Measurements from ENCODE around the gene RIOK1. TPM values are rescaled to one million over a fixed set of nuclear protein-coding genes. Genes with fewer than 3 reads are reported as not detected.

Gene RIOK1
- total and polyA plus RNA-seq, 8 donors, result 8.7 to 105 (median 13.1) TPM

GRCh38 chr6:7421066-7421465 is 31.5 kb downstream of the RIOK1 start:
- Histone ChIP-seq H3K36me3 (peaks cover 4 to 36% (median 24%) of the 10 kb centered on the region in 4 donors), H3K4me1 (peaks cover 13 to 31% (median 22%) of the 10 kb centered on the region in 4 donors), H3K9me3 (no peaks in the 10 kb centered on the region), H3K4me3 (no peak overlapping the region), H3K27me3 (no peaks in the 10 kb centered on the region), H3K27ac (no peak overlapping the region)
- TF ChIP-seq CTCF (IDR thresholded peaks at IDR 0.05) (no peak), EP300 (IDR thresholded peaks at IDR 0.05) (no peak), POLR2A (IDR thresholded peaks at IDR 0.05) (no peak), POLR2AphosphoS5 (IDR thresholded peaks at IDR 0.05) (no peak)
- 93 to 100% (median 96%) methylated on average over 3 of the region's 3 CpGs for WGBS, 5 donors
- DNase-seq, result no peak
- intact Hi-C loops (cut with DNase I; ENCODE audit: low total_unique reads), result no loop called here

GRCh38 chr6:7424058-7424457 is 34.5 kb downstream of the RIOK1 start:
- H3K4me1 ChIP-seq, result peaks cover 3 to 14% (median 10%) of the 10 kb centered on the region in 4 donors
- 88 to 94% (median 92%) methylated on average over 5 of the region's 5 CpGs for WGBS, 5 donors
- no peak overlapping the region for H3K27ac ChIP-seq
- intact Hi-C loops (cut with DNase I; ENCODE audit: low total_unique reads), result no loop called here
- no peak for DNase-seq
- no peak overlapping the region for H3K4me3 ChIP-seq
- peaks cover 0 to 9% (median 0%) of the 10 kb centered on the region in 4 donors for H3K36me3 ChIP-seq
- no peak for TF ChIP-seq POLR2A (IDR thresholded peaks at IDR 0.05)
- TF ChIP-seq POLR2AphosphoS5 (IDR thresholded peaks at IDR 0.05), result no peak
- TF ChIP-seq CTCF (IDR thresholded peaks at IDR 0.05), result no peak
- no peak for TF ChIP-seq EP300 (IDR thresholded peaks at IDR 0.05)
- no peaks in the 10 kb centered on the region for H3K27me3 ChIP-seq
- no peaks in the 10 kb centered on the region for H3K9me3 ChIP-seq

- no peaks in the 10 kb centered on the region for H3K9me3 ChIP-seq
- TF ChIP-seq CTCF (IDR thresholded peaks at IDR 0.05) (peak in 4 of 7 experiments; percentile 17 to 44 (median 38)), POLR2A (IDR thresholded peaks at IDR 0.05) (no peak)
- H3K4me1 ChIP-seq, result peaks cover 0 to 3% (median under 1%) of the 10 kb centered on the region in 4 donors
- peak in 1 of 2 donors; percentile 75 for DNase-seq
- peaks cover 0 to 2% (median 0%) of the 10 kb centered on the region in 4 donors for H3K36me3 ChIP-seq
- H3K27ac ChIP-seq, result no peak overlapping the region
- no peak overlapping the region for H3K4me3 ChIP-seq
- intact Hi-C loops (cut with DNase I; ENCODE audit: low total_unique reads), result no loop called here
- no peaks in the 10 kb centered on the region for H3K27me3 ChIP-seq
- WGBS, 5 donors, result 77 to 85% (median 81%) methylated on average over 21 to 25 of the region's 25 CpGs
These were observed 35.6 kb downstream of the RIOK1 start for GRCh38 chr6:7424967-7425807.

GRCh38 chr6:7425808-7426190 is 36.2 kb downstream of the RIOK1 start:
- Histone ChIP-seq H3K4me1 (no peaks in the 10 kb centered on the region), H3K9me3 (no peaks in the 10 kb centered on the region), H3K27ac (no peak overlapping the region), H3K27me3 (no peaks in the 10 kb centered on the region), H3K4me3 (no peak overlapping the region), H3K36me3 (no peaks in the 10 kb centered on the region)
- 97 to 98% (median 98%) methylated on average over 32 to 39 of the region's 39 CpGs for WGBS, 5 donors
- intact Hi-C loops (cut with DNase I; ENCODE audit: low total_unique reads), result no loop called here
- no peak for DNase-seq
- TF ChIP-seq POLR2A (IDR thresholded peaks at IDR 0.05), result no peak

Data from stomach (tissue), 9 donors.